CD14-positive monocyte (primary cell): ENCODE measurements around the gene COX7A2L. TPM values are rescaled to one million over a fixed set of nuclear protein-coding genes. Genes with fewer than 3 reads are reported as not detected.

Experiments used
- DNase-seq, 3 donors: peaks; one replicate each; pipeline ENCODE4 v3.0.0-alpha.2; 2011 to 2022
- H2AFZ ChIP-seq: 2 replicates; pipeline ENCODE4 v1.6.0; 2012; ENCODE audit warnings: mild to moderate bottlenecking, low read depth, low read length, inconsistent platforms; ENCODE audit not compliant: insufficient read depth, poor library complexity, severe bottlenecking
- H3K27ac ChIP-seq, 2 donors: 1 replicate in 1 of 2; 2 replicates in 1 of 2; pipeline ENCODE4 v1.5.1; 2012 to 2013; ENCODE audit warnings: low read length in 2 of 2, control low read depth in 1 of 2, inconsistent platforms in 1 of 2, low read depth in 1 of 2, mild to moderate bottlenecking in 1 of 2
- H3K27me3 ChIP-seq, 2 donors: one replicate each; pipeline versions ENCODE4 v1.6.0 to v1.6.1; 2011 to 2013; ENCODE audit warnings: low read length in 2 of 2; ENCODE audit not compliant: control insufficient read depth in 2 of 2, insufficient read depth in 2 of 2
- H3K36me3 ChIP-seq, 2 donors: replicated peaks in 1 of 2; 1 replicate in 1 of 2; 2 replicates in 1 of 2; pipeline versions ENCODE4 v1.5.1 to v1.6.1; 2012 to 2013; ENCODE audit warnings: low read length in 2 of 2, control low read depth in 1 of 2, inconsistent platforms in 1 of 2, mild to moderate bottlenecking in 1 of 2; ENCODE audit not compliant: insufficient read depth in 2 of 2, control insufficient read depth in 1 of 2
- H3K4me1 ChIP-seq, 2 donors: 1 replicate in 1 of 2; 2 replicates in 1 of 2; pipeline versions ENCODE4 v1.5.1 to v1.6.1; 2012 to 2013; ENCODE audit warnings: low read length in 2 of 2, control low read depth in 1 of 2, inconsistent platforms in 1 of 2, mild to moderate bottlenecking in 1 of 2, moderate library complexity in 1 of 2; ENCODE audit not compliant: insufficient read depth in 2 of 2, control insufficient read depth in 1 of 2
- H3K4me2 ChIP-seq: replicated peaks from 2 replicates; pipeline ENCODE3; 2012; ENCODE audit warnings: low read length, moderate library complexity, mild to moderate bottlenecking; ENCODE audit not compliant: poor library complexity, severe bottlenecking; ENCODE audit errors: extremely low read depth
- H3K4me3 ChIP-seq, 3 experiments: fragments of 200-600 bp in 1 of 3; sonication (generic) in 1 of 3; replicated peaks in 1 of 3; 1 replicate in 2 of 3; 2 replicates in 1 of 3; pipeline ENCODE4 v1.5.1; 2011 to 2013; ENCODE audit warnings: low read length in 3 of 3, mild to moderate bottlenecking in 3 of 3, control low read depth in 2 of 3, low read depth in 2 of 3, inconsistent platforms in 1 of 3, moderate library complexity in 1 of 3
- H3K79me2 ChIP-seq: 2 replicates; pipeline ENCODE4 v1.6.0; 2012; ENCODE audit warnings: mild to moderate bottlenecking, control low read depth, inconsistent platforms, low read length, moderate library complexity; ENCODE audit not compliant: insufficient read depth
- H3K9ac ChIP-seq: 2 replicates; pipeline ENCODE4 v1.6.0; 2017; ENCODE audit warnings: low read length, mild to moderate bottlenecking; ENCODE audit not compliant: insufficient read depth, poor library complexity, severe bottlenecking
- H3K9me3 ChIP-seq, 2 donors: replicated peaks in 1 of 2; 1 replicate in 1 of 2; 2 replicates in 1 of 2; pipeline versions ENCODE4 v1.5.1 to v1.6.1; 2012 to 2013; ENCODE audit warnings: low read length in 2 of 2, control low read depth in 1 of 2; ENCODE audit not compliant: control insufficient read depth in 1 of 2, insufficient read depth in 1 of 2
- H4K20me1 ChIP-seq: 2 replicates; pipeline ENCODE4 v1.6.0; 2012; ENCODE audit warnings: mild to moderate bottlenecking, low read length, control low read depth, moderate library complexity; ENCODE audit not compliant: insufficient read depth
- H3K27ac Mint-ChIP-seq, 7 donors: one replicate each; pipeline ENCODE4 v1.8.0; 2020; ENCODE audit warnings: mild to moderate bottlenecking in 7 of 7, mixed read lengths in 7 of 7, moderate library complexity in 6 of 7, inconsistent platforms in 2 of 7
- H3K27me3 Mint-ChIP-seq, 3 donors: one replicate each; pipeline ENCODE4 v1.8.0; 2021 to 2022; ENCODE audit warnings: low read depth in 3 of 3, mild to moderate bottlenecking in 3 of 3, mixed read lengths in 3 of 3, moderate library complexity in 3 of 3, inconsistent platforms in 1 of 3
- H3K36me3 Mint-ChIP-seq, 2 donors: one replicate each; pipeline ENCODE4 v1.8.0; 2020; ENCODE audit warnings: mixed read lengths in 2 of 2, inconsistent platforms in 1 of 2, mild to moderate bottlenecking in 1 of 2
- H3K4me1 Mint-ChIP-seq: one replicate; pipeline ENCODE4 v1.8.0; 2020; ENCODE audit warnings: mild to moderate bottlenecking, mixed read lengths
- H3K4me3 Mint-ChIP-seq, 2 donors: one replicate each; pipeline ENCODE4 v1.8.0; 2020; ENCODE audit warnings: mild to moderate bottlenecking in 2 of 2, mixed read lengths in 2 of 2, moderate library complexity in 1 of 2
- H3K9me3 Mint-ChIP-seq, 7 donors: one replicate each; pipeline ENCODE4 v1.8.0; 2020 to 2022; ENCODE audit warnings: mixed read lengths in 7 of 7, mild to moderate bottlenecking in 6 of 7, moderate library complexity in 6 of 7, inconsistent platforms in 2 of 7
- WGBS: methylation state at CpG from one replicate; pipeline ENCODE4 v1.1.5; 2013; ENCODE audit warnings: missing lambda C conversion rate; ENCODE audit not compliant: insufficient coverage; 5-methylcytosine and 5-hydroxymethylcytosine counted together
- intact Hi-C, 2 donors: fragments of 100-400 bp; cut with micrococcal nuclease; formaldehyde crosslinking; loops; one replicate each; pipeline versions ENCODE4 v1.15.0 to v1.15.1; 2023
- polyA plus RNA-seq, 3 donors: library from polyadenylated mRNA; depleted of rRNA in 1 of 3; unstranded in 2 of 3; stranded (reverse) in 1 of 3; fragments of 300-500 nt in 2 of 3; fragments of >200 nt in 1 of 3; fragmentation: Illumina TruSeq in 2 of 3; gene quantifications; 1 replicate in 2 of 3; 2 replicates in 1 of 3; pipeline ENCODE4 v1.2.3, GENCODE V29; 2012 to 2021
- TF ChIP-seq, protein P1 (sequence below): fragments of 200-600 bp; IDR thresholded peaks from one replicate; pipeline ENCODE4 v1.8.0; 2022; ENCODE audit warnings: antibody characterized with exemption, mild to moderate bottlenecking

COX7A2L gene
- polyA plus RNA-seq, 3 donors: 63.6 to 153 (median 144) TPM

DNA sequence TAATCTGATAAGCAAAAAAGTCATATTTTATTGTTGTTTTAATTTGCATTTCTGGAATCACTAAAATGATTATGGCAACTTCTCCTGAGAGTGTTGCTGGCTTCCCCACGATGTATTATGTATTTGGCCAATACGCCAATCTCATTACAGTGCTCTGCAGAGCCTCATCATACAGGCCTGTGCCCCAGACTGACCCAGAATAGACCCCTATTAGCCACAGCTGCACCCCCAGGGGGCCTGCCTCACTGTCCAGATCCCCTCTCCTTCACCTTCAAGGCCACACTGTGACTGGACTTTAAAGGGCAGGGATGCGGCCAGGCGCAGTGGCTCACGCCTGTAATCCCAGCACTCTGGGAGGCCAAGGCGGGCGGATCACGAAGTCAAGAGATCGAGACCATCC is 17.4 kb upstream of the COX7A2L start:
- intact Hi-C loops: no loop called here
- no peak overlapping the region for H3K27ac ChIP-seq
- Mint-ChIP-seq H3K4me3 (no peak overlapping the region), H3K9me3 (no peaks in the 10 kb centered on the region), H3K4me1 (no peaks in the 10 kb centered on the region), H3K27ac (no peak overlapping the region), H3K27me3 (peaks cover 3 to 4% (median 3%) of the 10 kb centered on the region in 3 donors), H3K36me3 (no peaks in the 10 kb centered on the region)
- H3K79me2 ChIP-seq: no peaks in the 10 kb centered on the region
- TF ChIP-seq, protein P1, sequence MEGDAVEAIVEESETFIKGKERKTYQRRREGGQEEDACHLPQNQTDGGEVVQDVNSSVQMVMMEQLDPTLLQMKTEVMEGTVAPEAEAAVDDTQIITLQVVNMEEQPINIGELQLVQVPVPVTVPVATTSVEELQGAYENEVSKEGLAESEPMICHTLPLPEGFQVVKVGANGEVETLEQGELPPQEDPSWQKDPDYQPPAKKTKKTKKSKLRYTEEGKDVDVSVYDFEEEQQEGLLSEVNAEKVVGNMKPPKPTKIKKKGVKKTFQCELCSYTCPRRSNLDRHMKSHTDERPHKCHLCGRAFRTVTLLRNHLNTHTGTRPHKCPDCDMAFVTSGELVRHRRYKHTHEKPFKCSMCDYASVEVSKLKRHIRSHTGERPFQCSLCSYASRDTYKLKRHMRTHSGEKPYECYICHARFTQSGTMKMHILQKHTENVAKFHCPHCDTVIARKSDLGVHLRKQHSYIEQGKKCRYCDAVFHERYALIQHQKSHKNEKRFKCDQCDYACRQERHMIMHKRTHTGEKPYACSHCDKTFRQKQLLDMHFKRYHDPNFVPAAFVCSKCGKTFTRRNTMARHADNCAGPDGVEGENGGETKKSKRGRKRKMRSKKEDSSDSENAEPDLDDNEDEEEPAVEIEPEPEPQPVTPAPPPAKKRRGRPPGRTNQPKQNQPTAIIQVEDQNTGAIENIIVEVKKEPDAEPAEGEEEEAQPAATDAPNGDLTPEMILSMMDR: no peak
- H4K20me1 ChIP-seq: no peaks in the 10 kb centered on the region
- WGBS: 94% methylated on average over 2 of the region's 9 CpGs
- H3K4me3 ChIP-seq: no peak overlapping the region
- no peaks in the 10 kb centered on the region for H3K36me3 ChIP-seq
- H3K27me3 ChIP-seq: no peaks in the 10 kb centered on the region
- no peak overlapping the region for H3K9ac ChIP-seq
- no peak overlapping the region for H2AFZ ChIP-seq
- H3K4me1 ChIP-seq: no peaks in the 10 kb centered on the region
- no peaks in the 10 kb centered on the region for H3K9me3 ChIP-seq
- no peak overlapping the region for H3K4me2 ChIP-seq
- no peak for DNase-seq

DNA sequence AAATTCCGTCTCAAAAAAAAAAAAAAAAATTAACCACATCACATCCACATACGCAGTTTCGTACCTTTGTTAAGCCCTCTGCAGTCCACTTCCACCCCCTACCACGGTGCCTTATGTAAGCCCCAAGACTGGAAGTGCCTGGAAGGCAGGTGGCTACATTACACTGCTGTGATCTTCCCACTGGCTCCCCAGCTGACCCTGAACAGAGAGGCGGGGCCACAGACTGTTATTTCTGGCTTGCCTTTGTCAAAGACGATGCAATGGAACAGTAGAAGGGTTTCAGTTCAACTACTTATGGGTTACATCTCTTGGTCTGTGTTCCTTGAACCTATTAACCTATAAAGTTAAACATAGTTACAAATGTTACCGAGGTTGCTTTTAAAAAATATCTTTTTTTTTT is 15.7 kb upstream of the COX7A2L start:
- Mint-ChIP-seq H3K27ac (no peak overlapping the region), H3K4me1 (no peaks in the 10 kb centered on the region), H3K4me3 (no peak overlapping the region), H3K9me3 (no peaks in the 10 kb centered on the region), H3K36me3 (no peaks in the 10 kb centered on the region), H3K27me3 (peaks cover 2 to 4% (median 3%) of the 10 kb centered on the region in 3 donors)
- H3K9me3 ChIP-seq: no peaks in the 10 kb centered on the region
- WGBS: 86% methylated on average over 4 of the region's 7 CpGs
- no peak overlapping the region for H3K4me2 ChIP-seq
- intact Hi-C loops: no loop called here
- no peak overlapping the region for H3K9ac ChIP-seq
- no peaks in the 10 kb centered on the region for H4K20me1 ChIP-seq
- no peak for DNase-seq
- no peak overlapping the region for H3K27ac ChIP-seq
- no peaks in the 10 kb centered on the region for H3K4me1 ChIP-seq
- TF ChIP-seq, protein P1: no peak
- no peak overlapping the region for H3K4me3 ChIP-seq
- no peaks in the 10 kb centered on the region for H3K27me3 ChIP-seq
- no peaks in the 10 kb centered on the region for H3K79me2 ChIP-seq
- H3K36me3 ChIP-seq: no peaks in the 10 kb centered on the region
- H2AFZ ChIP-seq: no peak overlapping the region
